K562 (cell line): ENCODE data around the gene ACR. TPM values are rescaled to one million over a fixed set of nuclear protein-coding genes. Genes with fewer than 3 reads are reported as not detected.

Experiments used
- ATAC-seq: fragments of 200-7000 bp; cut with Tn5 transposase; 3 replicates; pipeline ENCODE4 v1.9.1; 2020; ENCODE audit warnings: moderate library complexity
- BruUV-seq: library from RNA; stranded (reverse); fragments of 400-500 nt; replicated peaks from 2 replicates; lab custom pipeline; 2021; lab: Mats Ljungman, UMichigan
- CTCF ChIA-PET: fragments of 300-600 bp; formaldehyde crosslinking; extraction: SDS; loops from one replicate; lab custom pipeline; 2021; ENCODE audit warnings: low intra/inter-chr PET ratio; lab: Yijun Ruan, JAX
- POLR2A ChIA-PET: fragments of 300-600, 350-650 bp; sonication (Branson Sonifier 250); formaldehyde crosslinking; extraction: SDS; loops from one replicate; lab custom pipeline; 2021; ENCODE audit warnings: antibody characterized with exemption, inconsistent platforms; lab: Yijun Ruan, JAX
- DNase-seq, 4 experiments: peaks; one replicate each; pipeline versions ENCODE4 v3.0.0 to v3.0.0-alpha.2; 2011 to 2018; ENCODE audit warnings: low spot score in 3 of 4, mixed read lengths in 3 of 4; ENCODE audit errors: extremely low read depth in 1 of 4
- FAIRE-seq: peaks from 2 replicates; lab custom pipeline; 2011; peaks lifted over from hg19 to GRCh38; lab: Jason Lieb, UNC
- H2AFZ ChIP-seq: 2 replicates; pipeline ENCODE4 v1.6.0; 2011; ENCODE audit warnings: low read depth, low read length, control low read depth, inconsistent platforms
- H3K27ac ChIP-seq: fragments of 200-600 bp; 3 replicates; pipeline ENCODE4 v1.8.0; 2011; ENCODE audit warnings: low read depth, mild to moderate bottlenecking, control low read depth, inconsistent platforms, low read length, moderate library complexity, mixed read lengths; ENCODE audit errors: extremely low read depth
- H3K27me3 ChIP-seq, 2 experiments: fragments of 300-600 bp in 1 of 2; 2 replicates in 1 of 2; 3 replicates in 1 of 2; pipeline versions ENCODE4 v1.6.0 to v1.8.0; 2011; ENCODE audit warnings: inconsistent platforms in 2 of 2, low read length in 2 of 2, mild to moderate bottlenecking in 1 of 2, mixed read lengths in 1 of 2, moderate library complexity in 1 of 2; ENCODE audit not compliant: control insufficient read depth in 2 of 2, insufficient read depth in 2 of 2
- H3K36me3 ChIP-seq: fragments of 300-600 bp; 3 replicates; pipeline ENCODE4 v1.8.0; 2011; ENCODE audit warnings: mild to moderate bottlenecking, low read length, inconsistent platforms; ENCODE audit not compliant: control insufficient read depth, insufficient read depth
- H3K4me1 ChIP-seq, 2 experiments: fragments of 200-600 bp in 1 of 2; replicated peaks in 1 of 2; 2 replicates in 1 of 2; 3 replicates in 1 of 2; pipeline versions ENCODE4 v1.5.1 to v1.8.0; 2011; ENCODE audit warnings: inconsistent platforms in 2 of 2, low read length in 2 of 2, mild to moderate bottlenecking in 1 of 2, mixed read lengths in 1 of 2, moderate library complexity in 1 of 2; ENCODE audit not compliant: control insufficient read depth in 2 of 2, insufficient read depth in 2 of 2
- H3K4me2 ChIP-seq: 2 replicates; pipeline ENCODE4 v1.6.1; 2011; ENCODE audit warnings: low read length, control low read depth, inconsistent platforms, mixed read lengths; ENCODE audit not compliant: insufficient read depth
- H3K4me3 ChIP-seq: fragments of 200-600 bp; sonication (generic), shearing (Covaris generic); 2 replicates; pipeline ENCODE4 v1.5.1; 2016; ENCODE audit warnings: control low read depth, inconsistent platforms
- H3K79me2 ChIP-seq: fragments of 200-600 bp; 3 replicates; pipeline ENCODE4 v1.8.0; 2011; ENCODE audit warnings: low read length, inconsistent platforms; ENCODE audit not compliant: control insufficient read depth, insufficient read depth
- H3K9ac ChIP-seq, 2 experiments: 2 replicates each; pipeline versions ENCODE4 v1.6.0 to v1.6.1; 2011; ENCODE audit warnings: low read depth in 2 of 2, low read length in 2 of 2, control low read depth in 1 of 2, inconsistent platforms in 1 of 2, mild to moderate bottlenecking in 1 of 2, mixed read lengths in 1 of 2; ENCODE audit not compliant: insufficient read depth in 1 of 2
- H3K9me1 ChIP-seq: one replicate; pipeline ENCODE4 v1.6.0; 2011; ENCODE audit warnings: inconsistent platforms, mild to moderate bottlenecking, low read length, moderate library complexity; ENCODE audit not compliant: control insufficient read depth, insufficient read depth
- H3K9me3 ChIP-seq: replicated peaks from 2 replicates; pipeline ENCODE4 v1.5.1; 2011; ENCODE audit warnings: low read depth, low read length, inconsistent platforms; ENCODE audit not compliant: control insufficient read depth, insufficient read depth
- H4K20me1 ChIP-seq: replicated peaks from 2 replicates; pipeline ENCODE4 v1.6.1; 2011; ENCODE audit warnings: low read length, inconsistent platforms, mixed read lengths; ENCODE audit not compliant: control insufficient read depth, insufficient read depth
- ATF4 ChIP-seq: fragments of 450-650 bp; formaldehyde crosslinking; IDR thresholded peaks from 2 replicates; pipeline ENCODE4 v1.4.0; 2022; ENCODE audit warnings: mild to moderate bottlenecking, moderate library complexity
- PHF8 ChIP-seq: fragments of 200-600 bp; sonication (generic); IDR thresholded peaks from 2 replicates; pipeline ENCODE4 v1.6.1; 2012; ENCODE audit warnings: mixed run types, mild to moderate bottlenecking, inconsistent platforms, low read length, moderate library complexity, borderline replicate concordance
- RCOR1 ChIP-seq, 2 experiments: IDR thresholded peaks; 2 replicates each; pipeline ENCODE4 v1.6.1; 2012; ENCODE audit warnings: low read depth in 2 of 2, low read length in 2 of 2, borderline replicate concordance in 1 of 2, improper control_type of control experiment in 1 of 2
- SAFB ChIP-seq: fragments of 200-400 bp; formaldehyde crosslinking; IDR thresholded peaks from 2 replicates; pipeline ENCODE4 v1.6.1; 2017; ENCODE audit warnings: low read depth, low read length, borderline replicate concordance
- SNIP1 ChIP-seq: fragments of 450-650 bp; IDR thresholded peaks from 2 replicates; pipeline ENCODE4 v1.7.1; 2017; ENCODE audit warnings: low read depth, mild to moderate bottlenecking
- TCF3 ChIP-seq: sonication (generic); formaldehyde crosslinking; IDR thresholded peaks from 2 replicates; pipeline ENCODE4 v1.4.0; 2020; ENCODE audit warnings: mild to moderate bottlenecking, missing genetic modification reagents
- TCF7L2 ChIP-seq: fragments of 150-350 bp; IDR thresholded peaks from 2 replicates; pipeline ENCODE4 v1.6.1; 2016; ENCODE audit warnings: low read depth, mild to moderate bottlenecking, low read length, moderate library complexity
- ZNF165 ChIP-seq: fragments of 250-450 bp; sonication (Bioruptor Pico); IDR thresholded peaks from 2 replicates; pipeline ENCODE4 v1.4.0; 2020; ENCODE audit warnings: borderline replicate concordance
- ZNF224 ChIP-seq: sonication (generic); formaldehyde crosslinking; IDR thresholded peaks from 2 replicates; pipeline ENCODE4 v1.8.0; 2022; ENCODE audit warnings: mild to moderate bottlenecking, missing genetic modification reagents
- WGBS: fragments of 100-300 bp; shearing (Covaris generic); methylation state at CpG from one replicate; pipeline ENCODE4 v1.1.6; 2016; ENCODE audit warnings: low coverage, mixed read lengths; ENCODE audit not compliant: insufficient coverage; ENCODE audit errors: missing lambda C conversion rate; 5-methylcytosine and 5-hydroxymethylcytosine counted together
- in situ Hi-C: fragments of 300-500 bp; cut with MboI; formaldehyde crosslinking; loops from 4 replicates; pipeline ENCODE4 v1.15.0; 2018; ENCODE audit warnings: inconsistent platforms, mixed read lengths
- intact Hi-C: fragments of 100-400 bp; cut with micrococcal nuclease; formaldehyde crosslinking; loops from 2 replicates; pipeline ENCODE4 v1.14.2; 2022
- polyA plus RNA-seq, 8 experiments: library from polyadenylated mRNA; depleted of rRNA in 4 of 8; stranded (reverse) in 5 of 8; unstranded in 3 of 8; fragments of >200 nt; fragmentation: Nextera tagmentation in 2 of 8; fragmentation: Illumina TruSeq in 1 of 8; extraction: Ambion mirVana in 2 of 8; extraction: Trizol in 1 of 8; gene quantifications; 2 replicates each; pipeline versions ENCODE4 v1.2.1 to v1.2.3, GENCODE V29; 2011 to 2014; ENCODE audit warnings: inconsistent platforms in 1 of 8, missing spikeins in 1 of 8
- total RNA-seq, 7 experiments: library from RNA; depleted of rRNA in 6 of 7; stranded (reverse); fragments of >200 nt in 6 of 7; fragmentation: Illumina TruSeq in 2 of 7; extraction: Trizol in 2 of 7; gene quantifications; 2 replicates each; pipeline versions ENCODE4 v1.2.1 to v1.2.3, GENCODE V29; 2011 to 2021; ENCODE audit warnings: low replicate concordance in 1 of 7

Gene ACR
- total and polyA plus RNA-seq, 9 of the 15 experiments (the other 6 are each of a cell fraction or from before 2014, with no cell fraction given) = not detected

DNA sequence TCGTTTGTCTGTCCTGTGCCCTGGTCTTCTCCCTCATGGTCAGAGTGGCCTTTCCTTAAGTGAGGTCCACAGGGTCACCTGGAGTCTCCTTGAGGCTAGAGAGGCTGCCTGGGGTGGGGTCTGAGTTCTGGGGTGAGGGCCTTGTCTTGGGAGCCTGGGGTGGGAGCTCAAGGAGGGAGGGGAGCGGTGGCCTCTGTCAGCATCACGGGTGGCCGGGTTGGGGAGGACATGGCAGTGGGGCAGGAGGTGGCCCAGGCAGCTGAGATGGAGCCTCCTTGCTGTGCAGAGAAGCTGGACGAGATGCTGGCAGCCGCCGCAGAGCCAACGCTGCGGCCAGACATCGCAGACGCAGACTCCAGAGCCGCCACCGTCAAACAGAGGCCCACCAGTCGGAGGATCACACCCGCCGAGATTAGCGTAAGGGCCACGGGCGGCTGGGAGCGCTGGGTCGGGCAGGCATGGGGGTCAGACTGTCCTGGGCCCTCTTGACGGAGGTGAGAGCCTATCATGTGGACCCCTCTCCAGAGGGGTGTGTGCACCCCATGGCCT lies 23.3 kb upstream of the ACR start:
- peaks cover 3 to 60% of the 10 kb centered on the region in 2 experiments; a peak in 3 of 5 replicates for H3K27me3 ChIP-seq
- CTCF ChIA-PET = no interaction called here
- intact Hi-C loops = no loop called here
- no peaks in the 10 kb centered on the region; a peak in 1 of 5 replicates for H3K4me1 ChIP-seq
- POLR2A ChIA-PET = no interaction called here
- TF ChIP-seq PHF8 (no peak), TCF3 (CRISPR knock-in tag) (no peak), SAFB (no peak), TCF7L2 (no peak), ZNF165 (CRISPR knock-in tag) (no peak), ZNF224 (CRISPR knock-in tag) (no peak)
- no peaks in the 10 kb centered on the region for H3K9me1 ChIP-seq
- in situ Hi-C loops = no loop called here
- no peak overlapping the region for H3K27ac ChIP-seq
- H3K36me3 ChIP-seq = no peaks in the 10 kb centered on the region
- H3K4me3 ChIP-seq = no peak overlapping the region
- FAIRE-seq (no peak), ATAC-seq (no peak), DNase-seq (no peak)
- 3% methylated on average over 7 of the region's 22 CpGs for WGBS
- BruUV-seq = no TSS peak
- H2AFZ ChIP-seq = no peak overlapping the region
- H3K9ac ChIP-seq = no peak overlapping the region
- H3K9me3 ChIP-seq = no peaks in the 10 kb centered on the region
- no peaks in the 10 kb centered on the region for H3K79me2 ChIP-seq
- H3K4me2 ChIP-seq = no peak overlapping the region
- H4K20me1 ChIP-seq = peaks cover 7% of the 10 kb centered on the region; the same call in 1 of the 2 replicates

DNA sequence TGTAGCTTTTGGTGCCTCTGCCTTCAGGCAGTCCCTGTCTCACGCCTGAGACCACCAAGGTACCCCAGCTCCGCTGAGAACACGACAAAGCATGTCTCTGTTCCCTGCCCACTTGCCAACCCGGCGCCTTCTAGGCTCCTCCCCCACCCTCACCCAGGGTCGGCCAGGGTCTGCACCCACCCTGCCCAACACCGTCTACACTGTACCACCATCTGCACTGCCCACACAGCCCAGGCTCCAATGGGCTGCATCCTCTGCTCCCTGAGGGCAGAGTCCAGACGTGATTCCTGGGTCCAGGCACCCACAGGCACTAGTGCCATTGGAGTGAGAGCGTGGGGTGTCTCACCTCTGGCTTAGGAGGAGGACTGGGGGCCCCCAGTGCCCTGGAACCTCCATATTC lies 22.8 kb upstream of the ACR start:
- BruUV-seq = no TSS peak
- Histone ChIP-seq H3K9me1 (no peaks in the 10 kb centered on the region), H3K4me2 (no peak overlapping the region), H4K20me1 (peaks cover 7% of the 10 kb centered on the region; the same call in 1 of the 2 replicates), H3K79me2 (no peaks in the 10 kb centered on the region), H2AFZ (no peak overlapping the region), H3K4me3 (no peak overlapping the region), H3K27me3 (peaks cover 3 to 60% of the 10 kb centered on the region in 2 experiments; a peak in 3 of 5 replicates), H3K9me3 (no peaks in the 10 kb centered on the region), H3K4me1 (no peaks in the 10 kb centered on the region; a peak in 1 of 5 replicates), H3K9ac (no peak overlapping the region), H3K36me3 (no peaks in the 10 kb centered on the region), H3K27ac (no peak overlapping the region)
- POLR2A ChIA-PET = no interaction called here
- TF ChIP-seq ATF4 (CRISPR knock-in tag) (no peak), SNIP1 (no peak), RCOR1 (IDR thresholded peaks at IDR 0.05; ENCODE audit: borderline replicate concordance in 1 of 2, low read depth in 2 of 2, low read length in 2 of 2) (no peak)
- CTCF ChIA-PET = no interaction called here
- in situ Hi-C loops = no loop called here
- ATAC-seq = no peak
- intact Hi-C loops = no loop called here
- no peak for DNase-seq
- FAIRE-seq = no peak
- WGBS = 3% methylated on average over 7 of the region's 9 CpGs
